ENCODE measurements around the gene FTSJ3. TPM values are rescaled to one million over a fixed set of nuclear protein-coding genes. Genes with fewer than 3 reads are reported as not detected.

FTSJ3 gene
- total and polyA plus RNA-seq, 2 of the 13 experiments (the other 11 are each of a cell fraction or from before 2014, with no cell fraction given) = 26.0 to 64.2 TPM

GRCh38 chr17:63773272-63774140 is 54.0 kb downstream of the FTSJ3 start, which contains the start of gene CCDC47 (continued):
- TF ChIP-seq CREB1 (IDR thresholded peaks at IDR 0.05) (peak; percentile 99), CREB1 (CRISPR knock-in tag; IDR thresholded peaks at IDR 0.05) (peak; percentile 98), STAT5B (CRISPR knock-in tag; IDR thresholded peaks at IDR 0.05) (no peak; the same call in none of the 2 replicates), MAX (IDR thresholded peaks at IDR 0.05) (peak; percentile 100), SMARCE1 (IDR thresholded peaks at IDR 0.05; ENCODE audit: borderline replicate concordance) (no peak), ZNF639 (CRISPR knock-in tag; conservative IDR thresholded peaks at IDR 0.05) (peak; percentile 97), ZNF598 (CRISPR knock-in tag; IDR thresholded peaks at IDR 0.05; ENCODE audit: borderline replicate concordance) (peak; percentile 88), ZBTB21 (CRISPR knock-in tag; IDR thresholded peaks at IDR 0.05) (peak; percentile 100), CSRNP1 (CRISPR knock-in tag; IDR thresholded peaks at IDR 0.05) (no peak; the same call in 1 of the 2 replicates), SNRNP70 (IDR thresholded peaks at IDR 0.05; ENCODE audit: low read depth, low read length) (peak; percentile 83; the same call in 1 of the 2 replicates), TGIF2 (CRISPR knock-in tag; IDR thresholded peaks at IDR 0.05) (peak; percentile 67), ZGPAT (CRISPR knock-in tag; IDR thresholded peaks at IDR 0.05) (peak; percentile 99), KIAA2018 (CRISPR knock-in tag; IDR thresholded peaks at IDR 0.05; ENCODE audit: borderline replicate concordance) (no peak), NFE2 (CRISPR knock-in tag; IDR thresholded peaks at IDR 0.05) (no peak), FOXK1 (CRISPR knock-in tag; IDR thresholded peaks at IDR 0.05; ENCODE audit: borderline replicate concordance, low read depth) (peak; percentile 77), MAF1 (CRISPR knock-in tag; IDR thresholded peaks at IDR 0.05; ENCODE audit: borderline replicate concordance) (peak; percentile 43; the same call in 1 of the 2 replicates), SUZ12 (IDR thresholded peaks at IDR 0.05; ENCODE audit: low read depth, low read length) (no peak)

All from HepG2 (cell line).